Limb (tissue), 2 donors: ENCODE data around the gene C2CD4C.
"Not testable (repeated sequence)": the region's sequence is repeated elsewhere in the genome, so short reads cannot be mapped to it uniquely, and the experiment has no call there.

Source experiments
- DNase-seq, 2 donors: peaks; one replicate each; pipeline ENCODE4 v3.0.0-alpha.2; 2016; ENCODE audit errors: extremely low spot score in 2 of 2

Gene C2CD4C

DNA sequence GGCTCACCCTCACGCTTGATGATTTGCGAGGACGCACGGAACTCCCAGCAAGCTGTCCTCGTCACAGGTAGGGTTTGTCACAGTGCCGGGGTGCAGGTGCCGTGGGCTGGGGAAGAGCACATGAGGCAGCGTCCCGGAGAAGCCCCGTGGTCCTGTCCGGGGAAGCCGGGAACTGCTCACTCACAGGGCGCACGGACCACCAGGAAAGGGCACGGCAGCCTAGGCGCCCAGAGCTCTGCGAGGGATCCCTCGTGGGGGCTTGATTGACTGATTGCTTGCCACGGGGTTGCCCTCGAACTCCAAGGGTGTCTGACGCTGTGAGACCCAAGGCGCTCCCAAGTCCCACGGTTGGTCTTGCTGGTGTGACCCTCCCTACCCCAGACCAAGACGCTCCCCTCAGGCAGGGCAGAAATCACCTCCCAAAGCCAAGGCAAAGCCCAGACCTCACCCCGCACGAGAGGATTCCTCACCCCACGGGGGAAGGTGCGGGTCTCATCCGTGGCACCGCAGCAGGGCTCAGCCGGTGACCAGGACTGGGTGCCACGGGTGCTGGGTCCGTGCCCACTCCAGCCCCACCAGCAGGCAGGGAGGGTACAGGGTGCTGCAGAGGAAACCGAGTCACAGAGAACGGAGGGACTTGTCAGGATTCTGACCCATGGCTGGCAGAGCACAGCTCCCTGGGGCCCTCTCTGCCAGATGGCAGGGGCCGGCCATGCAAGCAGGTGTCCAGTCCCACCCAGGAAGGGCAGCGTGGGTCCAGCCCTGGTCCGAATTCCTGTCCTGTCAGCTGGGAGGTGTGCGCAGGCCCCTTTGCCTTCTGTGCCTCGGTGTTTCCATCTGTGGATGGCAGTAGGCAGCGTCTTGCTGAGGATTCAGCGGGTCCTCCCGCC is 7.7 kb downstream of the C2CD4C start:
- DNase-seq: no peak

DNA sequence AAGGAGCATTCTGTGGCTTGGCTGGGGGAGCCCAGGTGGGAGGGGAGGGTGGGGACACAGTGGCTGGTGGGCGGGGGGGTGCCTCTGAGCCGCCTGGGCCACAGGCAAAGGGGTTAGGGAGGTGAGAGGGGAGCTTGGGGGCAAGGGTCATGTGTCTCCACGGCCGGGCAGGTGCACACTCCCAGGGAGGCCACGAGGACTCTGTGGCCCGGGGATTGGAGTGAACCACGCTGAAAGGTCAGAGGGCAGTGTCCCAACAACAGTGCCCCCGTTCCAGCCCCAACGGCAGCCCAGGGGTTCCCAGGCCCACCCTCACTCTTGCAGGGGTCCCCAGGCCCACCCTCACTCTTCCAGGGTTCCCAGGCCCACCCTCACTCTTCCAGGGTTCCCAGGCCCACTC is 9.6 kb downstream of the C2CD4C start:
- no peak for DNase-seq

DNA sequence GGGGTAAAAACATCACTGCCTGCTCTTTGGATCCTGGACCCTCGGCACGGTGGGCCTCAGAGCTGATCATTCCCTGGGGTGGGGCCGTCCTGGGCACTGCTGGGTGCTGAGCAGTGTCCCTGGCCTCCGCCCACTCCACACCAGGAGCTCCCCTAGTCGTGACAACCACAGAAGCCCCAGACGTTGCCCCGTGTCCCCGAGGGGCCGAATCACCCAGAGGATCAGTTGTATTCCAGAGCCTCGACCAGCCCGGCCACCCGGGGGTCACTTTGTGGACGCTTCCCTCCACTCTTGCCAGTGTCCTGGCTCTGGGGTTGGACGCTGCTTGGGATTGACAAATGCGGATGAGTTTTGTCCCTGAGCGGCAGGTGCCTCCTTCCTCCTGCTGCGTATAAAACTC is 10.2 kb downstream of the C2CD4C start:
- no peak for DNase-seq

DNA sequence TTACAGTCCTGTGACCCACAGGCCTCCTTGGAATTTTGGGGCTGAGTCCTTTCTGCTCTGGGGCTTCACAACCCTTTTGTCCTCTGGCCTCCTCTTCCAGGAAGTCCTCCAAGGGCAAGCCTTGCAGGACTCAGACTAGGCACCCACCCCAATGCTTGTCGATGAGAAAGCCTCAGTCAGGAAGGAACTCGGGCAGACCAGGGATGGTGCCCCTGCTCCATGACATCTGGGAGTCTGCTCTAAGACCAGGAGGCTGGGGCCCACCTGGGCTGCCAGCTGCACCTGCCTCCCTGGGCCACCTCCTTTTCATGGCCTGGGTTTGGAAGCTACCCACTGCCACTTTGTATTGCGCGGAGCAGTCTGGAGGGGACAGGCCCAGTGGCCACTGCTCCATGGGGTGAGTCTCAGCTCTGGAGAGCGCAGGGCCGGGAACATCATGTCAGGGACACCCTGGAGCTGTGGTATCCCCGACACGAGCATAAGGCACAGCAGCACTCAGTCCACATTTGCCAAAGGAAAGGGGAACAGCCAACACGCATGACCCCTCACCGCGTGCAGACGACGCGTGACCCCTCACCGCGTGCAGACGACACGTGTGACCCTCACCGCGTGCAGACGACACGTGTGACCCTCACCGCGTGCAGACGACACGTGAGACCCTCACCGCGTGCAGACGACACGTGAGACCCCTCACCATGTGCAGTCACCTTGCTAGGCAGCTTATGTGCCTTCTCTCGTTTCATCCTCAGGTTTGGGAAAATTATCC is 10.8 kb downstream of the C2CD4C start:
- DNase-seq: no peak

DNA sequence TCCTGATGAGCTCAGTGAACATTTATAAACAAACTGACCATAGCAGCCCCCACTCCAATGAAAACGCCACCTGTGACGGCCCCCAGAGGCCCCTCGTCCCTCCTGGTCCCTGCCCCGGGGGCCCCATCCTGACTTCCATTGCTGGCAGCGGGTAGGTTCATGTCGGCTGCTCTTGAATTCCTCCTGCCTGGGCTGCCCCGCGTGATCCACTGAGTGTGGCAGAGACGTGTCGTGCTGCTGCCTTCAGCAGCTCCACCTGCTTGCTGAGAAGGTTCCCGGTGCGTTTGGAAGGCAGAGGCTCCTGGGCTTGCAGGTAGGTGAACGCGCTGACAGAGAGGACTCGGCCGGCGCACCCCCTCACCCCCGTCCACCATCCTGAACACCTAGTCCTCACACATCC is 11.6 kb downstream of the C2CD4C start:
- no peak for DNase-seq

DNA sequence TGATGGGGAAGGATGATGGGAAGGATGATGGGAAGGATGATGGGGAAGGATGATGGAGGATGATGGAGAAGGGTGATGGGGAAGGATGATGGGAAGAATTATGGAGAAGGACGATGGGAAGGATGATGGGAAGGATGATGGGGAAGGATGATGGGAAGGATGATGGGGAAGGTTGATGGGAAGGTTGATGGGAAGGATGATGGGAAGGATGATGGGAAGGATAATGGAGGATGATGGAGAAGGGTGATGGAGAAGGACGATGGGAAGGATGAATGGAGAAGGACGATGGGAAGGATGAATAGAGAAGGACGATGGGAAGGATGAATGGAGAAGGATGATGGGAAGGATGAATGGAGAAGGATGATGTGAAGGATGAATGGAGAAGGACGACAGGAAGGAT is 13.5 kb downstream of the C2CD4C start:
- DNase-seq: no peak

DNA sequence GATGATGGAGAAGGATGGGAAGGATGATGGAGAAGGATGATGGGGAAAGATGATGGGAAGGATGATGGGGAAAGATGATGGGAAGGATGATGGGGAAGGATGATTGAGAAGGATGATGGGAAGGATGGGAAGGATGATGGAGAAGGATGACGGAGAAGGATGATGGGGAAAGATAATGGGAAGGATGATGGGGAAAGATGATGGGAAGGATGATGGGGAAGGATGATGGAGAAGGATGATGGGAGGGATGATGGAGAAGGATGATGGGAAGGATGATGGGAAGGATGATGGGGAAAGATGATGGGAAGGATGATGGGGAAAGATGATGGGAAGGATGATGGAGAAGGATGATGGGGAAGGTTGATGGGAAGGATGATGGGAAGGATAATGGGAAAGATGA is 14.1 kb downstream of the C2CD4C start:
- not testable (repeated sequence) for DNase-seq

DNA sequence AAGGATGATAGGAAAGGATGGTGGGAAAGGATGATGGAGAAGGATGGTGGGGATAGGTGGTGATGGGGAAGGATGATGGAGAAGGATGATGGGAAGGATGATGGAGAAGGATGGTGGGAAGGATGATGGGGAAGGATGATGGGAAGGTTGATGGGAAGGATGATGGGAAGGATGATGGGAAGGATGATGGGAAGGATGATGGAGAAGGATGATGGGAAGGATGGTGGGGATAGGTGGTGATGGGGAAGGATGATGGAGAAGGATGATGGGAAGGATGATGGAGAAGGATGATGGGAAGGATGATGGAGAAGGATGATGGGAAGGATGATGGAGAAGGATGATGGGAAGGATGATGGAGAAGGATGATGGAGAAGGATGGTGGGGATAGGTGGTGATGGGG is 15.4 kb downstream of the C2CD4C start:
- DNase-seq: not testable (repeated sequence)

DNA sequence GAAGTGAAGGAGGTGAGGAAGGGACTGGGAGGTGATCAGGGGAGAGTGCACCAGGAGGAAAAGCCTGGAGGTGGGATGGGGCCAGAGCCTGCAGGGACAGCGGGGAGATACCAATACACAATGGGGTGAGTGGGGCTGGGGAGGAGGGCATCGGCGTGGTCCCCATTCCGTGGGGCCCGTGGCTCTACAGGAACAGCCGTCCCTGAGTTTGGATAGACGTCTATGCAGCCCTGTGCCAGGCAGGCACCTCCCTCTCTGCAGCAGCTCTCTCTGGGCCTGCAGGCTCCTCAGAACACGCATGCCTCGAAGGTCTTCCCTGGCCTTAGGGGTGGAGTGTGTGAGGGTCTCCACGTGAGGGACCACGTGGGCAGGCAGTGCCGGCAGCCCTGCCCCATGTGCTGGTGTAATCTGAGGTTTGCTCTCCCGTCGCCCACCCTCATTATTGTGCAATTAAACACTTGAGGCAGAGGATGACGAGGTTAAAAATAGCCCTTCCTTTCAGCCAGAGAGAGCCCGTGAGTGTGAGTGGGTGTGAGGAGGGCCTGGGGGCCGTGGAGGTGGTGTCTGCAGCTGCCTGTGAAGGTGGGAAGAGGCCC is 16.5 kb downstream of the C2CD4C start:
- no peak for DNase-seq

DNA sequence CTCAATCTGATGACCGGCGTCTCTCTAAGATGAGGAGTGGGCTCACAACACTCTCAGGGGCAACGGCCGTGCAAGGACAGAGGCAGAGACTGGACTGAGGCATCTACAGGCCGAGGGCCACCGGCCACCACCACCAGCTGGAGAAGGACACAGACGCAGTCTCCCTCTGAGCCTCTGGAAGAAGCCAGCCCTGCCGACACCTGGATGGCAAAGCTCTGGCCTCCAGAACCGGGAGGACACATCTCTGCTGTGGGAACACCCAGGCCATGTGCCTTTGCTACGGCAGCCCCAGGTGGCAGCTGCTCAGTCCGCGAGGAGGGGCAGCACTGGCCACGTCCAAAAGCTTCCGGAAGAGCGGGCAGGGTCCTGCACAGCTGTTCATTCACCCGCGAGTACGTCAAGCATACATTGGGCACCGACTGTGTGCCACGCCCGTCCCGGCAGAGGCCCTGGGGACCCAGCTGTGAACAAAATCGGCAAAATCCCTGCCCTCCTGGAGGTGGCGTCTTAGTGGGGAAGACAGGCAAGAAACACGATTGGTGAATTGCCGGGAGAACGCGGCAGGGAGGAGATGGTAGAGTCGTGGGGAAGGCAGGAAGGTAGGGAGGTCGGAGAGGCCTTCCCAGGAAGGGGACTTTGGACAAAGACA is 17.1 kb downstream of the C2CD4C start:
- DNase-seq: no peak

DNA sequence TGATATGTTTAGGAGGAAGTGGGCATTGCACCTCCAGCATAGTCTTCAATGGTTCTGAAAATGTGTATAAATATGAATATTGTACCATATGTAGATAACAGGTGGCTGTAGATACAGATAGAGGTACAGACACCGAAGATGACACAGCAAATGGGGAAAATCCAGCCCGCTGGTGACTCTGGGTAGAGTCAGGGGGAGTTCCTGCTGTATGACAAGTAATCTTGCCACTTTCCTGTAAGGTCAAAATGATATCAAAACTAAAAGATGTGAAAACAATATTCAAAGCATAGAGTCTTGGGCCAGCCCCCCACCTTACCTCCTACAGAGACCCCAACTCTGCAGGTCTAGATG is 17.8 kb downstream of the C2CD4C start:
- no peak for DNase-seq

DNA sequence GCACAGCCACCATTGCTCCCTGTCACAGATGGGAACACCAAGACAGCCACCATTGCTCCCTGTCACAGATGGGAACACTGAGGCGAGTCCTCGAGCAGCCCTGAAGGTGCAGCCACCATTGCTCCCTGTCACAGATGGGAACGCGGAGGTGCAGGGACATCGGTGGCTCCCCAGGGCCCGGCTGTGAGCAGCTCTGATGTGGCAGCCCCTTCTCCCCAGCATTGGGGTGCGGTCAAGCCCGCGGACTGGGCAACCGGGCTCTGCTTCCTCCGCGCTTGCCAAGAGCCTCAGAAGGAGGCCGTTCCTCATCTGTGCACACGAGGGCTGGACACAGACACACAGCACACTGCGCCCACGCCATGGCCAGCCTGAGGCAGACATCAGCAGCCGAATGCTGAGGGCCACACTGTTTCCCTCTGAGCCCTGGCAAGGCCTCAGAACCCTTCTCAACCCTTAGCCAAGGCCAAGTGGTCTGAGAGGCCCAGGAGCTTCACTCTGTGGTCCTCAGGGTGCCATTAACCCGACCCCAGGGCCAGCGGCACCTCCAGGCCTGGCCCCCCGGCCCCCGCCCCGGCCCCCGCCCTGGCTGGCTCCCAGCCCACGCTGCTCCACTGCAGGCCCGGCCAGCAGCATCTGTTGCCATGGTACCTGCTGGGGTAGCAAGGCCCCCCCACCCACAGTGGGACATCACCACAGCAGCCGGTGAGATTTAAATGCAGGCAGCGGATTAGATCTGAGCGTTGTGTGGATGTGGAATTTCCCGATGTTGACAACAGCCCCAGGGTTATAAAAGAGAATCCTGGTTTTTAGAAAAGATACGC is 18.4 kb downstream of the C2CD4C start:
- no peak for DNase-seq

DNA sequence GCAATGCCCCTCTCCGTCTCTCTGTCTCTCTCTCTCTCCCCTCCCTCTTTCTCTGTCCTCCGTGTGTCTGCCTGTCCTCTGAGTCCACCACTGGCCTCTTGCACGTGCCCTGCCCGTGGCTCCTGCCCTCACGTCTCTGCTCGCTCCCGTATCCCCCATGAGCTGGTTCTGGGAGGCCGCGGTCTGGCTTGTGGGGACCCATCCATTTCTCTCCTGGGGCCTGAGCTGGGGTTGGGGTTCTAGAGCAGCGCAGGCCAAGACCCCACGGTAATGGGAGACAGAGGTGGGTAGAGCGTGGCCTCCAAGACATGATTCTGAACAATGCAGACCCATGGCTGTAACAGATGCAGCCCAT is 19.0 kb downstream of the C2CD4C start:
- DNase-seq: no peak

DNA sequence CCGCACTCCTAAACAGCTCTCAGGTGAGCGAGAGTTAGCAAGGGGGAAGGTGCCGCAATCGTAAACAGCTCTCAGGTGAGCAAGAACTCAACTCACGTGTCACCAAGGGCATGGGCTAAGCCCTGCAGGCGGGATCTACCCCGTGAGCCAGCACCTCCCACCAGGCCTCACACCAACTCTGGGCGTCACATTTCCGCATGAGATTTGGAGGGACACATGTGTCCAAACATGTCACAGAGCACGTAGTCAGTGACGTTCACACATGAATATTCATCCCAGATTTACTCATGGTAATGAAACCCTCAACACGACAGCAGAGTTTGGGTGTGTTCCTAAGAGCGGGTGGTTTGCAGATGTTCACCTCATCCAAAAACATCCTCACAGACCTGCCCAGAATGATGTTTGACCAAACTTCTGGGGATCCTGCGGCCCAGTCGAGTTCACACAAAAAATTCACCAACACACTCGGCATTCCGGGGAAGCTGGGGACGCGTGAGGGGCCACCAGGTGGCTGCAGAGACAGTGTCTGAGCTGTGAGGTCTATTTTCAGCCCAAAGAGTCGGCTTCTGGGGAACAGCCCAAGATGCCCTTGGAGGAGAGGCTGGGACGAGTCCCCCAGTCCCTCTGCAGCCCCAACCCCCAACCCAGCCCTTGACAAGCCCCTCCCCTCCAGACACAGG is 19.6 kb downstream of the C2CD4C start:
- no peak for DNase-seq

DNA sequence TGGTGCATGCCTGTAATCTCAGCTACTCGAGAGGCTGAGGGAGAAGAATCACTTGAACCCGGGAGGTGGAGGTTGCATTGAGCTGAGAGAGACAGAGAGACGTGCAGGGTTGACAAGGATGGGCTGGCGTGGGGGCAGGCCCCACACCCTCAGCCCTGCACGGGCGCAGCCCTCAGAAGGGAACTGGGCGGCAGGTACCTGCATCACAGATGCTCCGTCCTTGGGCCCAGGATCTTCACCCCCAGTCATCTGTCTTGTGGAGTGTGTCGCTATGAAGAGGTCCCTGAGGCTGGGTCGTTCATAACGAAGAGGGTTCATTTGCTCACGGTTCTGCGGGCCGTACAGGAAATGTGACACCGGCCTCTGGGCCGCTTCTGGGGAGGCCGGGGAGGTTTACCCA is 20.3 kb downstream of the C2CD4C start:
- DNase-seq: no peak

DNA sequence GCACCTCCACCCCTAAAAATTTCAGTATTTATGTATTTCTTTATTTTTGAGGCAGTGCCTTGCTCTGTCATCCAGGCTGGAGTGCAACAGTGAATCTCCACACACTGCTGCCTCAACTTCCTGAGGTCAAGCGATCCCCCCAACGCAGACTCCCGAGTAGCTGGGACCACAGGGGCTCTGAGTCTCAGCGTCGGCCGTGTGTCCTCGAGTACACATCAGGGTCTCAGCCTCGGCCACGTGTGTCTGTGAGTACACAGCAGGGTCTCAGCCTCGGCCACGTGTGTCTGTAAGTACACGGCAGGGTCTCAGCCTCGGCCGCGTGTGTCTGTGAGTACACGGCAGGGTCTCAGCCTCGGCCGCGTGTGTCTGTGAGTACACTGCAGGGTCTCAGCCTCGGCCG is 21.2 kb downstream of the C2CD4C start:
- no peak for DNase-seq

DNA sequence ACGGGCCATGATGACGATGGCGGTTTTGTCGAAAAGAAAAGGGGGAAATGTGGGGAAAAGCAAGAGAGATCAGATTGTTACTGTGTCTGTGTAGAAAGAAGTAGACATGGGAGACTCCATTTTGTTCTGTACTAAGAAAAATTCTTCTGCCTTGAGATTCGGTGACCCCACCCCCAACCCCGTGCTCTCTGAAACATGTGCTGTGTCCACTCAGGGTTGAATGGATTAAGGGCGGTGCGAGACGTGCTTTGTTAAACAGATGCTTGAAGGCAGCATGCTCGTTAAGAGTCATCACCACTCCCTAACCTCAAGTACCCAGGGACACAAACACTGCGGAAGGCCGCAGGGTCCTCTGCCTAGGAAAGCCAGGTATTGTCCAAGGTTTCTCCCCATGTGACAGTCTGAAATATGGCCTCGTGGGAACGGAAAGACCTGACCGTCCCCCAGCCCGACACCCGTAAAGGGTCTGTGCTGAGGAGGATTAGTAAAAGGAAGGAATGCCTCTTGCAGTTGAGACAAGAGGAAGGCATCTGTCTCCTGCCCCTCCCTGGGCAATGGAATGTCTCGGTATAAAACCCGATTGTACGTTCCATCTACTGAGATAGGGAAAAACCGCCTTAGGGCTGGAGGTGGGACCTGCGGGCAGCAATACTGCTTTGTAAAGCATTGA is 22.2 kb downstream of the C2CD4C start:
- not testable (repeated sequence) for DNase-seq

DNA sequence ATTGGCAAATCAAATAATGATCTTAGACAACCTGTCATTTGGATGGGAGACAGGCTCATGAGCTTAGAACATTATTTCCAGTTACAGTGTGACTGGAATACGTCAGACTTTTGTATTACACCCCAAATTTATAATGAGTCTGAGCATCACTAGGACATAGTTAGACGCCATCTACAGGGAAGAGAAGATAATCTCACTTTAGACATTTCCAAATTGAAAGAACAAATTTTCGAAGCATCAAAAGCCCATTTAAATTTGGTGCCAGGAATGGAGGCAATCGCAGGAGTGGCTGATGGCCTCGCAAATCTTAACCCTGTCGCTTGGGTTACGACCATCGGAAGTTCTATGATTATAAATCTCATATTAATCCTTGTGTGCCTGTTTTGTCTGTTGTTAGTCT is 22.8 kb downstream of the C2CD4C start:
- DNase-seq: not testable (repeated sequence)

DNA sequence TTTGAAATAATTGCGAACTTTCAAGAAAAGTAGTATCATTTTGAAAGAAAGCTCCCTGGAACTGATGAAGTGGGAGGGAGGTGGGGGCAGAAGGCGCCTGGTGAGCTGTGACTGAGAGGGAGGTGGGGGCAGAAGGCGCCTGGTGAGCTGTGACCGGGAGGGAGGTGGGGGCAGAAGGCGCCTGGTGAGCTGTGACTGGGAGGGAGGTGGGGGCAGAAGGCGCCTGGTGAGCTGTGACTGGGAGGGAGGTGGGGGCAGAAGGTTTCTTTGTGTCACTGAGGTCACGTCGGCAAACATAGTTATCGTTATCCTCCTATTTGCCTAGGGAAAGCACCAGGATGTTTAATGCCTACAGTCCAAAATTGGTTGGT is 24.2 kb downstream of the C2CD4C start:
- no peak for DNase-seq
